Mesenteric fat pad (tissue), 1 donor: ENCODE measurements around the gene CHP2. TPM values are rescaled to one million over a fixed set of nuclear protein-coding genes. Genes with fewer than 3 reads are reported as not detected.
"Not testable (repeated sequence)": the region's sequence is repeated elsewhere in the genome, so short reads cannot be mapped to it uniquely, and the experiment has no call there.

ENCODE experiments used
- DNase-seq: peaks from one replicate; pipeline ENCODE4 v3.0.0-alpha.2; 2020; ENCODE audit warnings: low spot score
- long read RNA-seq: library from polyadenylated mRNA; unstranded; transcript quantifications from one replicate; pipeline ENCODE4 v2.0.0, GENCODE V29; 2020
- total RNA-seq: library from RNA; stranded (reverse); fragmentation: NEBNext Ultra II Directional; extraction: Animal tissue kit (Norgen Biotek cat#: 25700); gene quantifications from one replicate; pipeline ENCODE4 v1.2.1, GENCODE V29; 2021
- donor health status: DM: yes; HTN: yes; CAD: no.

The CHP2 gene
- total RNA-seq, result 0.22 TPM
- long read RNA-seq, partial matches to known transcripts, result 0 of 3 reads
- long read RNA-seq, other reads (novel, unspliced or antisense), result 2 of 3 reads

- no peak for DNase-seq
Measured at GRCh38 chr16:23754594-23755483, at the start of gene CHP2. TSS of gene CHP2 (plus strand) at chr16:23755026. CDS start at chr16:23755050, 24 bp downstream.

DNA sequence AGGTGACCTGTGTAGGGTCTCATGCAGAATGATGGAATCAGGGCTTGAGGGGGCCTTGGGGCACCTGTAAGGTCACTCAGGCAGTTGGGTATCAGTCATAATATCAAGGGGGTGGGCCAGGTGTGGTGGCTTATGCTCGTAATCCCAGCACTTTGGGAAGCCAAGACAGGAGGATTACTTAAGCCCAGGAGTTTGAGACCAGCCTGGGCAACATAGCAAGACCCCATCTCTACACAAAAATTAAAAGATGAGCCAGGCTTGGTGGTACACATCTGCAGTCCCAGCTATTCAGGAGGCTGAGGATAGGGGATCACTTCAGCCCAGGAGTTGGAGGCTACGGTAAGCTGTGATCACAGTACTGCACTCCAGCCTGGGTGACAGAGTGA lies 49.3 kb upstream of the CHP2 start:
- no peak for DNase-seq

GRCh38 chr16:23706439-23706838 lies 48.4 kb upstream of the CHP2 start:
- no peak for DNase-seq

DNA sequence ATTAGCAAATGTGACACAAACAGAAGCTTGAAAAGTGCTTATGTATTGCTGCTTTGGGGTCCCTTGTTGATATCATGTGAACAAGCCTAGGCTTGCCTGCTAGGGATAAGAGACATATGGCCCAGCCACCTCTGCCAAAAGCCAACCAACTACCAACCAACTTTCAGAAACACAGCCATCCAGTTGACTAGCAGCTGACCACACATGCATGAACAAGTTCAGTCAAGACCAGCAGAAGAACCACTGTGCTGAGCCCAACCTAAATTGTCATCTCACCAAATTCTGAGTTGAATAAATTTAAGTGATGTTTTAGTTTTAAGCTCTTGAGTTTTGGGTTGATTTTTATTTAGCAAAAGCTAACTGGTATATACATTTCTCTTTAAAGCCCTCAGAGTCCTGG lies 45.3 kb upstream of the CHP2 start:
- no peak for DNase-seq

GRCh38 chr16:23710008-23710407 lies 44.8 kb upstream of the CHP2 start:
- DNase-seq, result no peak

GRCh38 chr16:23710504-23710903 lies 44.3 kb upstream of the CHP2 start:
- DNase-seq, result no peak

DNA sequence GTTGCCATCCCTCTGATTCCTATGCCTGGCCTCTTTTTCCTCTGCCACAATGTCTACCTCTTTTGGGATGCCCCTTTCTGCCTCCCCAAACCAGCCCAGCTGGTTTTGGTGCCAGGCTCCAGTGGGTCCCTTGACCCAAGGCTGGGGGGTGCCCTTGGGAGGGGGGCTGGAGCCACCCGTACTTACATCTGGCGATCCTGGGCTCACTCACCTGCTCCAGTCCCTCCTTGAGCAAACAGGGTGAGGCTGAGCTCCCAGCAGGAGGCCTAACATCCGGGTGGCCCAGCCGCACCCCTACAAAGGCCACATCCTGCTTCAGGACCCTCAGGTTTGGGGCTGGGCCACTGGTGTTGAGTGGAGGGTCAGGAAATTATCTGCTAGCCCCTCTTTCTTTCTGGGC lies 43.0 kb upstream of the CHP2 start:
- DNase-seq, result no peak

DNA sequence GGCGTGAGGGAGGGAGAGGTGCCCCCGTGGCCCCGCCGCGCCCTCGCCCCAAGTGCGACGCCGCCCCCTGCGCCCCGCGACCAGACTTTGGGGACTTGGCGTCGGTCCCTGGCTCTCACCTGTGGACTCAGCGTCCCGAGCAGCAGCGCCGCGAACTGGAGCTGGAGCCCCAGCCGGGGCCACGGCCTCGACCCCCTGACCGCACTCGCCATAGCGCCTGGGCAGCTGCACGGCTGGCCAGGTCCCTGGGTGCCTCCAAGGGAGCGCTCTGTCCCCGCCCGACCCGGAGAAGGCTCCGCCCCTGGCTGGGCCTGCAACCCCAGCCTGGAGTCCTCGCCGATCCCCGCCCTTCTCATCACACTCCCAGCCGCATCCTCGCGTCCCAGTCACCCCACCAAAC lies 41.9 kb upstream of the CHP2 start, which contains the start of gene ERN2:
TSS of gene ERN2 (minus strand) at position 247 of the 400 bp plus-strand sequence. CDS start at position 212, 35 bp downstream.
- DNase-seq, result peak; percentile 83

DNA sequence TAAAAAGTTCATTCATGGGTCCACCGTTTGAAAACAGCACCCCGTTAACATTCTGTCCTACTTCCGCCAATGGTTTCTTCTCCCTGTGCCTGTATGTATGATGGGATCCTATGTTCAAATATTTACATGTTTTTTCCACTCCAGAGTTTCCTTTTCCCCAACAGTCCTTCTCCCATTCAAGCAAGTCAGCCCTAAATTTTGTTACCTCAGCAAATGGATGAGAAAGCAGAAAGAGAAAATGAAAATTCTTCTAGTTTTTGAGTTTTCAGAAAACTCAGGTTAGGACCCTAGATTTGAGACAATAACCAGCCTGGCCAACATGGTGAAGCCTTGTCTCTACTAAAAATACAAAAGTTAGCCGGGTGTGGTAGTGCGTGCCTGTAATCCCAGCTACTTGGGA lies 38.3 kb upstream of the CHP2 start:
- DNase-seq, result no peak

GRCh38 chr16:23722613-23723240 lies 32.1 kb upstream of the CHP2 start:
- DNase-seq, result not testable (repeated sequence)

- no peak for DNase-seq
Measured at GRCh38 chr16:23724096-23724784, 30.6 kb upstream of the CHP2 start.

DNA sequence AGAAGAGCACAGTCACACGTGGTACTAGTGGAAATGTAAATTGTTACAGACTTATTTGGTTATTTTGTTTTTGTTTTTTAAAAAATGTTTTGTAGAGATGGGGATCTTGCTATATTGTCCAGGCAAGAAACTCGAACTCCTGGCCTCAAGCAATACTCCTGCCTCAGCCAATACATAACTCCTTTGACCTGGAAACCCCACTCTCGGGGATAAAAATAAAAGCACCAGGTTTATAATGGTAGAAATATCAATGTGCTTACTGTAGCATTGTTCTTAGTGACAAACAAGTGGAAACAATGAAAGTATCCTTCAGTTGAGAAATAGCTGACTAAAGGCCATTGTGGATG lies 30.1 kb upstream of the CHP2 start:
- DNase-seq, result no peak

- DNase-seq, result no peak
Measured at GRCh38 chr16:23726710-23727109, 28.1 kb upstream of the CHP2 start.

DNA sequence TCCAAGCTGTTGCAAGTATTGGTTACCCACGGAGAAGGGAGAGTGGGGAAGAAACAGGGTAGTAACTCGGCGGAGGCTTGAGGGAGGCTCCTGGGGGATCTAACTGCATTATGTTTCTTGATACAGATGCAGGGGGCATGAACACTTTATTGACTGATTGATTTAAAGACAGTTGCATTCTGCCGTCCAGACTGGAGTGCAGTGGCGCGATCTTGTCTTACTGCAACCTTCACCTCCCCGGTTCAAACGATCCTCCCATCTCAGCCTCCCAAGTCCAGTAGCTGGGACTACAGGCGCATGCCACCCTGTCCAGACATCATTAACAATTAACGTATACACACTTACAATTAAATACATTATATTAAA lies 26.7 kb upstream of the CHP2 start:
- no peak for DNase-seq

GRCh38 chr16:23729503-23730424 lies 25.1 kb upstream of the CHP2 start:
- DNase-seq, result peak; percentile 43

- peak; percentile 69 for DNase-seq
Measured at GRCh38 chr16:23734176-23734893, 20.5 kb upstream of the CHP2 start.

- not testable (repeated sequence) for DNase-seq
Measured at GRCh38 chr16:23737423-23738028, 17.3 kb upstream of the CHP2 start.

DNA sequence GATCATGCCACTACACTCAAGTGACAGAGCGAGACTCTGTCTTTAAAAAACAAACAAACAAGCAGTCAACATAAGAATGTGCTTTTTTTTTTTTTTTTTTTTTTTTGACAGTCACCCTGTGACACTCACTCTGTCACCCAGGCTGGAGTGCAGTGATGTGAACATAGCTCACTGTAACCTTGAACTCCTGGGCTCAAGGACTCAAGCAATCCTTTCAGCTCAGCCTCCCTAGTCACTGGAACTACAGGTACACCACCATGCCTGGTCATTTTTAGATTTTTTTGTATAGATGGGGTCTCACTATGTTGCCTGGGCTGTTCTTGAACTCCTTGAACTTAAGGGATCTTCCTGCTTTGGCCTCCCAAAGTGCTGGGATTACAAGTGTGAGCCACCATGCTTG lies 15.3 kb upstream of the CHP2 start:
- no peak for DNase-seq

DNA sequence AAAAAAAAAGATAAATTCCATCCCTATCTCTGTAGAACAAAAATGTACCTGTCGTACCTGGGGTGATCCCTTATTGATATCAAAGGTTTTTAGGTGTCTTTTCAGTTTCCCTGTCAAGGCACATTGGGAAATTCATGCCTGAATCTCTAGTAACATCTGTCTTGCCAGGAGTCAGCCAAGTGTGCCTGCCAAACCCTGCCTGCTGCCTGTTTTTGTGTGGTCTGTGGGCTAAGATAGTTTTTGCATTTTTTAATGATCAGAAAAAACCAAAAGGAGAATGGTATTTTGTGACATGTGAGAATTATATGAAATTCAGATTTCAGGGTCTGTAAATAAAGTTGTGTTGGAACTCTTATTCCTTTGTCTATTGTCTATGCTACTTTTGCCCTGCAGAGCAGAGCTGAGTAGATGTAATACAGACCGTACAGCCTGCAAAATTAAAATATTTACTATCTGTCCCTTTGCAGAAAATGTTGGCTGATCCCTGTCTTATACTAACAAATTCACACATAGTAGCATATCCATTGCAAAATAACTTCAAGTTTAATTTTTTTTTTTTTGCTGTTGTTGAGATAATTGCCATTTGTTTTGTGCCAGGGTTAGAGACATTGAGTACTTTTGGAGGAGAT lies 13.0 kb upstream of the CHP2 start:
- DNase-seq, result no peak
